Dedifferentiated amniotic fluid mesenchymal stem cell (primary cell): ENCODE results near the gene ATF3.

Experiments used
- DNase-seq: peaks from one replicate; pipeline ENCODE4 v3.0.0-alpha.2; 2016; ENCODE audit errors: extremely low spot score

The ATF3 gene

GRCh38 chr1:212608959-212609700 lies 569 bp downstream of the ATF3 start:
- peak; percentile 38 for DNase-seq

DNA sequence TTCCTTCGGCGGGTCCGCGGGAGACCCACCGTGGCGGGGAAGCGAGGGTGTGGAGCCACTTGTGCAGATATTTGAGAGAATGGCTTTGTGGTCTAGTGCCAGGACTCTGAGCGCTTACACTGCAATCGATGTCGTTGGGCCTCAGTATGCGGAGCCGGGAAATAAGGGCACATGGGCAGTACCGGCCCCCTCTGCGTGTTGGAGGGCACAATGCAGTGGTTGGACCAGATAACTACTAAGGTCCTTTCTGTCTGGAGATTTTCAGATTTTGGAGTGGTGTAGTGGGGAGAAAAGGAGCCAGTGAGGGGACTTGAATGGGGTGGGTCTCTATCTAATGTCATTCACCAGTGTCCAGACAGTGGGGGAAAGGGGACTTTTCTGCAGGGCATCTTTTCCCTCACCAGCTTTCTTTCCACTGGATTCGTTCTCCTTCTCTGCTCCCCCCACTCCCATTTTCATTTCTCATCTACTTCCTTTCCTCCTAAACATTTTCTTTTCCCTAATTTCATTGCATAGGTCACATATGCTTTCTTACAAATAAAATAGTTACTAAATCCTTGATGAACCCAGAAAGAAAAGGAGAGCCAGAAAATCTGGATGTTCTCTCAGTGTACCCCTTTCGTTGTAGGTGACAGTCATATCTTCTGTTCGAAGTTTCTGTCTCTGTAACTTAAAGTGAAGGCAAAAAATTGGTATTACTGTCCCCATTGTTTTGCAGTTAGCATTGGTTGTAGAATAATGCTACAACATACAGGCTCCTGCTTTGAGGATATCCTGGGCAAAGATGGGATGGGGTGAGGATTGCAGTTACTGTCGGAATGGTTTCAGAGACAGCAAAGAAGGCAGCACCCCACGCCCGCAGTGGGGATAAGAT lies 1.4 kb downstream of the ATF3 start:
- no peak for DNase-seq

DNA sequence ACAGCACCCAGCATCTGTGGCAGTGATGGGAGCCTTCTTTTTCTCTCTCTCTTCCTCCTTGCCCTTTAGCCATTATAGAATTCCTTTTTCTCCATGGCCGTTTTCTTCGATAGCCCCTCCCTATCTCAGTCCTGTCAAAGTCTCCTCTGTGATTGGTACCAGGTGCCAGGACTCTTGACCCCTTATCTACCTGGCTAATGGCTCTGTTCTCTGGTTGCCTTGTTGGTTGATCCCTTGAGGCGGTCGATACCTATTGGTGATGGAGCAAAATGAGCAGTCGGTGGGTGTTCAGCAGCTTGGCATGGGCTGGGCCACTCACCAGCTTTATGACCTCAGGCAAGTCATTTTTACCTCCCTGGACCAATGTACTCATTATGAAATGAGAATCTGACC lies 2.0 kb downstream of the ATF3 start:
- DNase-seq = no peak

DNA sequence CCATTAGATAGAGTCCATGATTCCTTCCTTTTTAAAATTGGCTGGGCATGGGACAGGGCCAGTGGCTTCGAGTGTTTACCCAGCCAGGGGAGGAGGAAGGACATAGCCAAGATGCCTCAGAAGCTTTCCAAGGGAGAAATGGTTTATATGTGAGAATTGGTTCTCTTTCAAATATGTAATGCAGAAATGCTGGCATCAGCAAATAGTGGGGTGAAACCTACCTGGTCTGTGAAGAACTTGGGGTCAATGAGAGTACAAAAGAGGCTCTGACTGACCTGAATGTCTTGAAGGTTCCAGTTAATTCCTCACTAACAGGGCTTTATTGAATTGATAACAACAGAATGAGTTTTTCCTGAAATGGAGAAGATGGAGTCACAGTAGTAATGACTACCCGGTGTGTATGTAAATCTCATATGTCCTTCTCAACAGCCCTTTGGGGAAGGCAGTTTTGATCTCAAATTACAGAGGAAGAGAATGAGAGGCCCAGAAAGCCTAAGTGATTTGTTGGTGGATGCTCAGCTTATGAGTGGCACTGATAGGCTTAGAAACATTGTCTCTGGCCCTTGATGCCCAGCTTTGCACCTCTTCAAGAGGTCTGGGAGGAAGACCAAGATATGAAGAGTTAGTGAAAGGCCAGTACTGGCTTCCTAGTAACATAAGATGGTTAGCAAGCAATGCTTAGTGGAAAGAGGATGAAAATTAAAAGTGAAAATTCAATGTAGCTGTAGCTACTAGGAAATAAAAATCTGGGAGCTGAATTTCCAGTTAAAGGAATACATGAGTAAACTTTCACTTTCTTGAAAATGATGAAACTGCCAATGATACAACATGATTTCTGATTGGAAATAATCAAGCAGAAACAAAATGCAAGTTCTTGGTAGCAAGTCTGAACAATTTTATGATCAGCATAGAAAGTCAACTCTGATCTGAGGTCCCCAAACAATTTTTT lies 2.7 kb downstream of the ATF3 start:
- no peak for DNase-seq

GRCh38 chr1:212612041-212612961 lies 3.7 kb downstream of the ATF3 start:
- DNase-seq = peak; percentile 27

DNA sequence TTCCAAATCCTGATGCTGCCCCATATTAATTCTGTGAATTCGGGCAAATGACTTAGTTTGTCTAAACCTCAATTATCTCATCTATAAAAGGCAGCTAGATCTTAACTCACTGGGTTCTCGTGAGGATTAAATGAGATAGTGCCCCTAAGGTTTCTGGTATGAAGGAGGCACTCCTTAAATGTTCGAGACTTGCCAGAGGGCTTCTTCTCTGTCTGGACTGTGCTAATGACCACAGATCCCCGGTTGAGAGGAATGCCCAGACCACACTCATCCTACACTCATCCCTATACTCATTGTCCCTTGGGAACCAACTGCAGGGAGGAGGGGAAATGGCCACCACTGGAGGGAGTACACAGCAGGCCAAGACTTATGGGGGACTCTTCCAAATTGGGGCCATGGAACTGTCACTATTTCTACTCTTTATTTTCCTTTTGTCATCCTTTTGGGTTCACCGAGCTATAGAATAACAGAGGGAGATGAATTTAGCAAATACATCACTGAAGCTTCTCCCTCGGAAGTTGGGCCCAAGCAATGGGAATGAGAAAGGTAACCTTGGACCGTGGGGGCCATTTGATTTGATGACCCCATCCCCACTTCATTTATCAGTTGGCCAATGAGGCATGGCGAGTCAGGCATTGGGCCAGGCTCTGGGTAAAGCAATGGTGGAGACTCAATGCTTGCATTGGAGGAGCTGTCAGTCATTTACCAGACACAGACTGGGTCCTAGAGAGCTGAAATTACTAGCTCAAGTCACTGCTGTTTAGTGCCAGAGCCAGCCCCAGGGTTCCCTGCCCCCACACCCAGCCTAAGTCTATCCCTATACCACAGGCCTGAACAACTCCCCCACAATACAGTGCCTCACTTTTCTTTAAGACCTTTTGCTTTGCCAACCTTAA lies 5.1 kb downstream of the ATF3 start:
- DNase-seq = no peak

- DNase-seq = no peak
Measured at GRCh38 chr1:212614453-212615200, 6.1 kb downstream of the ATF3 start.

DNA sequence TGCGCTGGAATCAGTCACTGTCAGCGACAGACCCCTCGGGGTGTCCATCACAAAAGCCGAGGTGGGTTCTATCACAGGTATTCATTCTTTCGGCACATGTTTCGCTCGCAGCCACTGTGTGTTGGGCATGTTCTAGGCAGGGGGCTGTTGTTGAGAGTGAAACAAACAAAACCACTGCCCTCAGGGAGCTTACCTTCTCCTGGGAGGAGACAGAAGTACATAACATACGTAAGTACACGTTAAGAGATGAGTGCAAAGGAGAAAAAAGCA lies 6.6 kb downstream of the ATF3 start:
- DNase-seq = no peak

- no peak for DNase-seq
Measured at GRCh38 chr1:212618466-212619210, 10.1 kb downstream of the ATF3 start.

- no peak for DNase-seq
Measured at GRCh38 chr1:212620293-212620692, 11.7 kb downstream of the ATF3 start.

- DNase-seq = no peak
Measured at GRCh38 chr1:212621043-212621948, 12.7 kb downstream of the ATF3 start.

DNA sequence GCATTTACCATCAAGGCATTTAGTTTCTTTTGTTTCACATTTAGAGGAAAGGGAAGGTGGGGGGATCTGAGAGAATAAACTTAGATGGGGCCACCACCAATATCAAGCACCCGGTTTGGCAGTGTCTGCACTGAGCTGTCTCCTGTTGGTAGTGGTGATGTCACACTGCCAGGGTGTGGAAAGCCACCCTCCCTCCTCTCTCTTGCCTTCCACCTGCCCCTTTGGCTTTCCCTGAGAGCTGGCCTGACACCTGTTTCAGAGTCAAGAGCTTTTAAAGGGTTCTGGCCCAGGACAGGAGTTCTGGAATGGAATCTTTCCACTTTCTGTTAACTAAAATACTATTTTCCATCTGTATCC lies 13.4 kb downstream of the ATF3 start:
- no peak for DNase-seq

DNA sequence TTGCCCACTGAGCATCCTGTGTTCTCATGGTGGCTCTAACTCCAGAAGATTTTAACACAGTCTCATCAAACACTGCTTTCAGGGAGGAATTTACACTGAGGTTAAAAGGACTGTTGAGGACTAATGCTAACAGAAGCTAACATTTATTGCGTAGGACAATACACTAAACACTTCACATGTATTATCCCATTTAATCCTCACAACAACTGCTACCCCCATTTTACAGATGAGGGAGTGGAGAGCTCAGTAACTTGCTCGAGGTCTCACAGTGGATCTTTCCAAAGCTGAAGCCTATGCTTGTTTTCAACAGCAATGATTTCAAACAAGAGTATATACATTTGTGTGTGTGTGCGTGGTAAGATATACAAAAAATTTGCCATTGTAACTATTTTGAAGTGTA lies 13.9 kb downstream of the ATF3 start:
- no peak for DNase-seq

DNA sequence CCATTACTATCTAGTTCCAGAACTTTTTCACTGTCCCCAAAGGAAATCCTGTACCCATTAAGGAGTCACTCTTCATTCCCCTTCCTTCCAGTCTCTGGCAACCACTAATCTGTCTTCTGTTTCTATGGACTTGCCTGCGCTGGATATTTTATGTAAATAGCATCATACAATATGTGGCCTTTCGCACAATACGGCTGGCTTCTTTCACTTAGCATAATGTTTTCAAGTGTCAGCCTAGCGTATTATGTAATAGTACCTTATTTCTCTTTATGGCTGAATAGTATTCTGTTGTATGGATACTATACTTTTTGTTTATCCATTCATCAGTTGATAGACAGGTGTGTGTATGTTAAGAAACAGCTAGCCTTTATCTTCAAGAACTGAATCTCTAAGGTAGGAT lies 14.3 kb downstream of the ATF3 start:
- DNase-seq = no peak

DNA sequence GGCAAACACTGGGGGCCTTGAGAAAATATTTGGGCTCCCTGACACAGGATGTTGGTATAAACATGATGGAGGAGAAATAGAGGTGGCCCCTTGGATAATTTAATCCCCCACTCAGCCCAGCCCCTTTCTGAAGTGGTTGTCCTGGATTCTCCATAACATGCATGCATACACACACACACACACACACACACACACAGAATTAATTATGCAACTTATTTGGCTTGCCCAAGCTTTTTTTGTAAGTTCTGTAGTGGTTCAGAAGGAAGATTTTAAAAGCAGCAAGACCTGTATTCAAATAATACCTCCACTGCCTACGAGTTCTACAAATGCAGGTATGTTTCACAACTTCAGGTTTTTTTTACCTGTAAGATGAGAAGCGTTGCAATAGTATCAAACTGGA lies 15.0 kb downstream of the ATF3 start:
- DNase-seq = no peak

DNA sequence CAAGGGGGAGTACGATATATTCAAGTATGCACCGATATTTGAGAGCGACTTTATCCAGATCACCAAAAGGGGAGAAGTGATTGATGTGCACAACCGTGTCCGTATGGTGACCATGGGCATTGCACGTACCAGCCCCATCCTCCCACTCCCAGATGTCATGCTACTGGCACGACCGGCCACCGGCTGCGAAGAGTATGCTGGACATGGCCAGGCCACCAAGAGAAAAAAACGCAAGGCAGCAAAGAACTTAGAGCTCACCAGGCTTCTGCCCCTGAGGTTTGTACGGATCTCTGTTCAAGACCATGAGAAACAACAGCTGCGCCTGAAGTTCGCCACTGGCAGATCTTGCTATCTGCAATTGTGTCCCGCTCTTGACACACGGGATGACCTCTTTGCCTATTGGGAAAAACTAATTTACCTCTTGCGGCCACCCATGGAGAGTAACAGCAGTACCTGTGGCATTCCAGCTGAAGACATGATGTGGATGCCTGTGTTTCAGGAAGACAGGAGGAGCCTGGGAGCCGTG lies 16.5 kb downstream of the ATF3 start:
- DNase-seq = no peak

DNA sequence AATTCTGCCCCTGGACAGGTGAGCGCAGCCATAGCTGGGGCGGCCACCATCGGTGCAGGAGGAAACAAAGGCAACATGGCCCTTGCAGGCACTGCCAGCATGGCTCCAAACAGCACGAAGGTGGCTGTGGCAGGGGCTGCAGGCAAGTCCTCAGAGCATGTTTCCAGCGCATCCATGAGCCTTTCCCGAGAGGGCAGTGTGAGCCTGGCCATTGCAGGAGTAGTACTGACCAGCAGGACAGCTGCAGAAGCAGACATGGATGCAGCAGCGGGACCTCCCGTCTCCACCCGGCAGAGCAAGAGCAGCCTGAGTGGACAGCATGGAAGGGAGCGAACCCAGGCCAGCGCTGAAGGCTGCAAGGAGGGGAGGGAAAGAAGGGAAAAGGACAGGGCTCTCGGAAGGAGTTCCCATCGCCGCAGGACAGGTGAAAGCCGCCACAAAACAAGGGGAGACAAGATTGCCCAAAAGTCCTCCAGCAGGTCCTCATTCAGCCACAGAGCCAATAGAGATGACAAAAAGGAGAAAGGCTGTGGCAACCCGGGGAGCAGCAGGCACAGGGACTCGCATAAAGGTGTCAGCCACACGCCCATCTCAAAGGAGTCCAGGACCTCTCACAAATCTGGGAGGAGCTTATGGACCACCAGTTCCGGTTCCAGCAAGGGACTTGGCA lies 17.4 kb downstream of the ATF3 start:
- DNase-seq = no peak
